ENCODE measurements around the gene DDX41. TPM values are rescaled to one million over a fixed set of nuclear protein-coding genes. Genes with fewer than 3 reads are reported as not detected.

DDX41 gene
- total and polyA plus RNA-seq, 8 donors = 54.9 to 263 (median 82.0) TPM

DNA sequence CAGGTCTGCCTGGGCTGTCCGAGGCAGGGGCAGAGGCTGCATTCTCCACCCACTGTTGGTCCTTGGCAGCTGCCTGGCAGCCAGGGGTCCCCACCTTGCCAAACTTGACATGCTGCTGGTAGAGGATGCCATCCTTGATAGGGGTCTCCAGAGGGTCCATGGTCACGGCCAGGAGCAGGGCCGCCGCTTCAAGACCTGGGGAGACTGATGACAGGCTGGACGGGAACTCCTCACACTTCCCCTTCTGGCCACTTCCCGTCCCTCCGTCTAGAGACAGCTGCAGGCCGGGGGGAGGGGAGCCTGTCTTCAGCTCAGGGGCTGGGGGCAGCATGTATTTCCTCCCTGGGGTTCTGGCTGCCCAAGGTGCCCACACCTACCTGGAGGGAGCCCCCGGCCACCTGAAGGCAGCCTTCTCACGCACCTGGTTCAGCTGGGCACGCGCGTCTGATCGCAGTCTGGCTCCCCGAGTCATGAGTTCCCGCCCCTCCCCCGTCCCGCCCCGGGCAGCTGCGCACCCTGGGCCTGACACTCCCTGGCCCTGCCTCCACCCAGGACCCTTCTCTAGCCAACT, 7.3 kb downstream of the DDX41 start, which contains the start of gene DOK3:
DOK3 (minus strand) TSS at position 446 of the 571 bp plus-strand sequence; CDS start at position 160, 286 bp downstream.
- Histone ChIP-seq H3K4me3 (peak within 1 kb of the TSS; percentile 20 to 39 (median 36)), H3K4me1 (peaks cover 0 to 23% (median 9%) of the 10 kb centered on the region in 4 donors), H3K9me3 (no peaks in the 10 kb centered on the region), H3K36me3 (peaks cover 38 to 53% (median 47%) of the 10 kb centered on the region in 4 donors), H3K27me3 (no peaks in the 10 kb centered on the region), H3K27ac (peak within 1 kb of the TSS in 4 of 5 donors; percentile 61 to 86 (median 72))
- intact Hi-C loops (cut with DNase I; ENCODE audit: low total_unique reads) = no loop called here
- WGBS, 5 donors = 27 to 37% (median 31%) methylated on average over 14 to 20 of the region's 20 CpGs
- TF ChIP-seq EP300 (IDR thresholded peaks at IDR 0.05) (no peak), POLR2AphosphoS5 (IDR thresholded peaks at IDR 0.05) (no peak), POLR2A (IDR thresholded peaks at IDR 0.05) (no peak), CTCF (IDR thresholded peaks at IDR 0.05) (no peak)
- peak; percentile 41 to 51 for DNase-seq

GRCh38 chr5:177508837-177509236, 7.9 kb downstream of the DDX41 start:
- Histone ChIP-seq H3K36me3 (peaks cover 32 to 53% (median 47%) of the 10 kb centered on the region in 4 donors), H3K9me3 (no peaks in the 10 kb centered on the region), H3K4me3 (peak overlapping the region; percentile 20 to 39 (median 36)), H3K4me1 (peaks cover 0 to 21% (median 6%) of the 10 kb centered on the region in 4 donors), H3K27ac (peak overlapping the region in 4 of 5 donors; percentile 61 to 86 (median 72)), H3K27me3 (no peaks in the 10 kb centered on the region)
- WGBS, 5 donors = 46 to 71% (median 67%) methylated on average over 7 to 8 of the region's 8 CpGs
- DNase-seq = no peak
- intact Hi-C loops (cut with DNase I; ENCODE audit: low total_unique reads) = no loop called here
- TF ChIP-seq EP300 (IDR thresholded peaks at IDR 0.05) (no peak), POLR2A (IDR thresholded peaks at IDR 0.05) (no peak), POLR2AphosphoS5 (IDR thresholded peaks at IDR 0.05) (no peak), CTCF (IDR thresholded peaks at IDR 0.05) (no peak)

DNA sequence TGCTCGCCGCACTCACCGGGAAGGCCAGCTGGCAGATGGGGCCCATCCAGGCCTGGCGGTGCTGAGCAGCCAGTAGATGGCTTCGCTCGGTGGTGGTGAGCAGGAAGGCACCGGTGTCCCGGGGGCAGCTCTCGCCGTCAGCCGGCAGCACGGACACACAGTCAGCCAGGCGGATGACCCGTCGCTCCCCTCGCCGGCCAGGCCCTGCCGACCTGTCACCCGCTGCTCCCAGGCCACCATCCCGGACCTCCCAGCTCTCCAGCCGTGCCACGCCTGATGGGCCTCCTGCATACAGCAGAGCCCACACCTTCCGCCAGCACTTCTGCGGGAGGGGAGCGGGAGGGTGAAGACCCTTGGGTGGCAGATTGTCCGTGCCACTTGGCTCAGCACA, 8.5 kb downstream of the DDX41 start:
- peaks cover 25 to 53% (median 45%) of the 10 kb centered on the region in 4 donors for H3K36me3 ChIP-seq
- H3K4me1 ChIP-seq = peaks cover 0 to 21% (median 6%) of the 10 kb centered on the region in 4 donors
- peak overlapping the region in 3 of 5 donors; percentile 61 to 86 (median 79) for H3K27ac ChIP-seq
- H3K9me3 ChIP-seq = no peaks in the 10 kb centered on the region
- WGBS, 5 donors = 78 to 93% (median 84%) methylated on average over 15 to 26 of the region's 26 CpGs
- peak overlapping the region in 3 of 4 donors; percentile 35 to 39 (median 37) for H3K4me3 ChIP-seq
- intact Hi-C loops (cut with DNase I; ENCODE audit: low total_unique reads) = no loop called here
- no peaks in the 10 kb centered on the region for H3K27me3 ChIP-seq
- no peak for DNase-seq
- TF ChIP-seq POLR2AphosphoS5 (IDR thresholded peaks at IDR 0.05) = no peak
- no peak for TF ChIP-seq CTCF (IDR thresholded peaks at IDR 0.05)
- TF ChIP-seq EP300 (IDR thresholded peaks at IDR 0.05) = no peak
- TF ChIP-seq POLR2A (IDR thresholded peaks at IDR 0.05) = no peak

GRCh38 chr5:177507596-177508220, 9.1 kb downstream of the DDX41 start:
- H3K4me1 ChIP-seq = peaks cover 0 to 21% (median 6%) of the 10 kb centered on the region in 4 donors
- intact Hi-C loops (cut with DNase I; ENCODE audit: low total_unique reads) = no loop called here
- no peaks in the 10 kb centered on the region for H3K27me3 ChIP-seq
- H3K9me3 ChIP-seq = no peaks in the 10 kb centered on the region
- DNase-seq = no peak
- WGBS, 5 donors = 79 to 89% (median 85%) methylated on average over 17 of the region's 17 CpGs
- TF ChIP-seq EP300 (IDR thresholded peaks at IDR 0.05) (no peak), POLR2AphosphoS5 (IDR thresholded peaks at IDR 0.05) (no peak), CTCF (IDR thresholded peaks at IDR 0.05) (no peak), POLR2A (IDR thresholded peaks at IDR 0.05) (no peak)
- H3K27ac ChIP-seq = peak overlapping the region in 2 of 5 donors; percentile 79 to 86
- peak overlapping the region in 3 of 4 donors; percentile 35 to 39 (median 37) for H3K4me3 ChIP-seq
- H3K36me3 ChIP-seq = peaks cover 20 to 48% (median 40%) of the 10 kb centered on the region in 4 donors
